SH-SY5Y (cell line): ENCODE results near the gene NCOA1.

Experiments used
- GATA2 ChIP-seq: IDR thresholded peaks from 2 replicates; pipeline ENCODE4 v1.6.1; 2011; ENCODE audit warnings: mild to moderate bottlenecking, low read depth, low read length
- GATA3 ChIP-seq: IDR thresholded peaks from 2 replicates; pipeline ENCODE4 v1.6.1; 2011; ENCODE audit warnings: low read depth, mild to moderate bottlenecking, low read length, moderate library complexity

DNA sequence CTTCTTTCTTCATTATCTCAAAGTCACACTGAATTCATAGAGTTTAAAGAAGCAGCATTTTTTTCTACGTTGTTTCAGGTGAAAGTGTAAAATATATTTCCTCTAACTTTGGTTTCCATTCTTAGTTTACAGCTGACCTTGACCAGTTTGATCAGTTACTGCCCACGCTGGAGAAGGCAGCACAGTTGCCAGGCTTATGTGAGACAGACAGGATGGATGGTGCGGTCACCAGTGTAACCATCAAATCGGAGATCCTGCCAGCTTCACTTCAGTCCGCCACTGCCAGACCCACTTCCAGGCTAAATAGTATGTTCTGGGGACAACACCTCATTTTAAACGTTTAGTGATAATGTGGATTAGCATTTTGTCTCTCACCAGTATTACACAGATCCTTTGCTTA, 219.8 kb downstream of the NCOA1 start:
- TF ChIP-seq GATA2 (no peak), GATA3 (no peak)
